NCI-H82 treated with DMSO at 0.1 percent for 48 hours (cell line): ENCODE measurements around the gene PDE1A.
"Not testable (repeated sequence)": the region's sequence is repeated elsewhere in the genome, so short reads cannot be mapped to it uniquely, and the experiment has no call there.

Source experiments
- DNase-seq: peaks from one replicate; lab custom pipeline; 2025; ENCODE audit not compliant: unreplicated experiment; lab: John Stamatoyannopoulos, UW

PDE1A gene

GRCh38 chr2:182281276-182281675 lies 145.6 kb downstream of the PDE1A start:
- DNase-seq: no peak

DNA sequence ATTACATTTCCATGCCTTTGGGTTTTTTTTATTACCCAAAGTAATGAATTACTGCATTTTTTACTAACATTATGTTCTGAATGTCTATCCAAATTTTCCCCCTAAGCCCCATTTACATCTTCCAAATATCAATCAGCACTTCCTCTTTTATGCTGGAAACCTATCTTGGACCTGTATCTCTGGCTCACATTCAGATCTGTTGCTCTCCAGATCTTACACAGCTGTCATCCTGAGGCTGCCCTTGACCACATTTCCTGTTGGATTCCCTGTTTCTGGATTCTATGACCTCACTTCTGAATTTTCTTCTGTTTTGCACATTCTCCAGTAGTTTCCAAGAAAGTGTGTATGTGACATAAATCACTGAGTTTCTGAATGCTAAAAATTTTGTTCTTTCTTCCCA lies 146.7 kb downstream of the PDE1A start:
- no peak for DNase-seq

- DNase-seq: not testable (repeated sequence)
Observed at GRCh38 chr2:182276662-182277061, 150.2 kb downstream of the PDE1A start.

GRCh38 chr2:182267971-182268370 lies 158.9 kb downstream of the PDE1A start:
- no peak for DNase-seq

DNA sequence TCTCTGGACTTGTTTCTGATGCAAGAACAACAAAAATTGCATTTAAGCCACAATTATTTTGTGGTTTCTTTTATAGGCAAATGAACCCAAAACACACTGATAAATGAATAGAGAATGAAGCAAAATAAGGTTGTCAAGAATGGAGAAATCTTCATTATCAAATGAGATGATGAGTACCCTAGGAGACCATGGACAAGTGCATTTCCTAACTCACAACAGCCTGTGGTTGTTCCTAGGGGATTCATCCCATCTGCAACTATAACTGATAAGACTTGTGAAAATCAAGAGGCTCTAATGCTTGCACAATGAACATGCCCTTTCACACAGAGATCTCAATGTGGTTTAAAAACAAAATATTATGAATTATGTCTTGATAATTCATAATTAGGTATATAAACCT lies 159.9 kb downstream of the PDE1A start:
- DNase-seq: no peak

- DNase-seq: no peak
Observed at GRCh38 chr2:182265718-182266117, 161.1 kb downstream of the PDE1A start.

DNA sequence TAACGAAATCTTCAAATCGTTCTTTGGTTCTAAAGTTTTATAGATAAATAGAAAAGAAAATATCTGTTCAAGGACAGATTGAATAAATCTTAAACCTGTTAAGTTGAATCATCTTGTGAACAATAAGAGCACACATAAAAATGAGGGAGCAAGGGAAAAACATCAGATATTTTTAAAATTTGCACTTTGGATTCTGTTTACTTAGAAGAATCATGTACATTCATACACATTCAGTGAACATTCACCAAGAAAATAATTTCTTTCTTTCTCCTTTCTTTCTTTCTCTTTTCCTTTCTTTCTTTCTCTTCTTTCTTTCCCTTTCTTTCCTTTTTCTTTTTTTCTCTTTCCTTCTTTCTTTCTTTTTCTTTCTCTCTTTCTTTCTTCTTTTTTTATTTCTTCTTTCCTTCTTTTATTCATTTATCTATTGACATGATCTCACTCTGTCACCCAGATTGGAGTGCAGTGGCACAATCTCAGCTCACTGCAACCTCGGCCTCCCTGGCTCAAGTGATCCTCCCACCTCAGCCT lies 164.9 kb downstream of the PDE1A start:
- no peak for DNase-seq

DNA sequence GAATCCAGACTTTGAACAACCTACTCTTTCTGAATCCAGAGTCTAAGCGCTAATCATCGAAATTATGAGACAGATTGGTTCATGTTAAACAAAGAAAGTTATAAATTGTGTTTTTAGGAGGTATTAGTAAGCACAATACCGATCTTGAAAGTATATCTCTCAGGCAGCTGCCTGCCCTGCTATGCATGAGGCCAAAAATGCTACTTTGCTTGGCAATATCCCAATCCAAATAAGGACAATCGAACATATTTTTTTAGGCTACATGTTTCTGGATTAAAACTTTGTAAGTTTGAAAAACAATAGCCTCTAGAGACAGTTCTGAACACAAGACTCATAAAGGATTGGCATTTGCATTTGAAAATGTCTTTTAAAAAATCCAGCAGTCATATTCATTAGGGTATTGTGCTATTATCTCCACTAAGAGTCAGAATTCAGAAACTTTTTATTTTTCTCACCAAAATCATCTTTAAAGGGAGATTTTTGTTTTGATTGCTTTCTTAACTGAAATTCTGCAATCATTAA lies 167.1 kb downstream of the PDE1A start:
- no peak for DNase-seq

- no peak for DNase-seq
Observed at GRCh38 chr2:182252534-182252933, 174.3 kb downstream of the PDE1A start.

DNA sequence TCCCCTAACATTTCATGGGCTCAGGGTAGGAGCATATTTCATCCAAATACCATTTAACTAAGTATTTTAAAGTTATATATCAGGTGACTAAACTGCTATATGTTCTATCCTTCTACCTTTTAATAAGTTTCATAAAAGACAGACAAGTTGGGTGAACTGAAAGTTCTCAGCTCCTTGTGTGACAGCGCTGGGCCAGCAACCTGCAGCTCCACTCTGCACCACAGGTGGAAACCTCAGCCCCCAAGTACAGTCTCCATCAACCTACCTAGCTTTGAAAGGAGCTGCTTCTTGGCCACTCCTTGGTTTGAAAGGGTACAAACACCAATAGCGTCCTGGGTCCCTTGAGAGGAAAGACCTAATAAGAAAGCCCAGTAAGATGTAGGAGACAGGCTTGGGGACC lies 177.9 kb downstream of the PDE1A start:
- no peak for DNase-seq

DNA sequence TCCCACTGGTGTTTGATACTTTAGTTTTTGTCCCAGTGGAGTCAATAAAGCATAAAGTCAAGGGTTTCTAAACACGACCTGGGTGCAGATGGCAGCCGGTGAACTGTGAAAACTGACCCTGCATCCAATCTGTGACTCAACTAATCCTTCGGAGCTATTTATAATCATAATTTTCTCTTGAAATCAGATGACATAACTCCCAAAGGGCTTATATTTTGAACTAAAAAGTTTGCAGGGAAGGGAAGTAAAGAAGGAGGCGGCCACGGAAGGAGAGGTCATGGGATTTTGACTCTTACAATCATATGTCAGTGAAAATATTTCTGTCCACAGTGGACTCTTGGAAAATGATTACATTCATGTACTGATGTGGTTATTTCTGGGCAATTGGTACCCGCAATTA lies 178.5 kb downstream of the PDE1A start:
- DNase-seq: no peak

GRCh38 chr2:182247831-182248230 lies 179.0 kb downstream of the PDE1A start:
- no peak for DNase-seq

DNA sequence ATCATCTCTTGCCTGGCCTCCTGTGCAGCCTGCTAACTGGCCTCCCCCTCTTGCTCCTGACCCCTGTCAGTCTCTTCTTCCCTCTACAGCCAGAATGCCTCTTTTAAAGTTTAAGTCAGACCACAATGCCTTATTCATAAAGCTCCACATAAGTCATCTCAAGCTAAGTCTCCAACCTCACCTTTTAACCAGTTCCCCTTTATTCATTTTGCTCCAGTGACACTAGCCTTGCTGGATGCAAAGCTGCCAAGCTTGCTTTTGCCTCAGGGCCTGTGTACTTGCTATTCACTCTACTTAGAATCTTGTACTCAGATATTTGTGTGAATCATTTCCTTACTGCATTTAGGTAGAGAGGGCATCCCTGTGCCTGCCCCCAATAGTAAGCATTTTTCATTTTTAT lies 180.9 kb downstream of the PDE1A start:
- DNase-seq: no peak

- DNase-seq: no peak
Observed at GRCh38 chr2:182242609-182243008, 184.2 kb downstream of the PDE1A start.

DNA sequence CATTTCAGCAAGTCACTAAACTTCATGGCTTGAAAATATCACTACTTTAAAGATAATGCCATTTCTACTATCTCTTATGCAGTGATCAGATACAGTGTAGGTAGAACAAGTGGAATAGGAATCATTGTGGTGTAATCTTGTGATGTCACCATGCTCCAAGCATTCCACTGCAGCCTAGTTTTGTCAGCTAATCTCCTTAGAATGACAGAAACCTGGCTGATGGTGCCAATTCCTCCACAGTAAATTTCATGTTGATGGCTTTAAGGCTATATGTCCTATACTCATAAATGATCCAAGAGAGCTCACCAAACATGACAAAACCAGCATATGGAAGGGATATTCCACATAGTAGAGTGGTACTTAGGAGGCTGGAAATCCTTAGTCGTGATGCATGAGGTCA lies 184.9 kb downstream of the PDE1A start:
- DNase-seq: no peak

GRCh38 chr2:182240862-182241371 lies 185.9 kb downstream of the PDE1A start:
- DNase-seq: no peak

- no peak for DNase-seq
Observed at GRCh38 chr2:182230561-182230960, 196.3 kb downstream of the PDE1A start.

DNA sequence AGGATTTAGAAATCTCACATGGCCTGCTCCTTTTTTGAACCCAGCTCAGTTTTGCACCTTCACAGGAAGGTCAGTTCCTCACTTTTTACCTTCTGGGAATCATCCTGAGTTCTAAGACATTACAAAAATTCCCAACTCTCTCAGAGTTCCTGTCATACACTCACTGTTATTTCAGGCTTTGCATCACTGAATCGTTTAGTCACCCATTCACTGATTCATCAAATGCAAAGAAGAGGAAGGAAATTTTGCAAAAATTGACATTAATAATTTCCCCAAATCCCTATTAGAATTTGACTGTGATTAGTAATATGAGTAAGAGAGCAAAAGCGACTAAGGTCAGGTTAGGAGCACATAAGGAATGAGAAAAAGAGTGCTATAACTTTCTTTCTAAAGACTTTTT lies 197.5 kb downstream of the PDE1A start:
- no peak for DNase-seq

- no peak for DNase-seq
Observed at GRCh38 chr2:182228741-182229140, 198.1 kb downstream of the PDE1A start.

DNA sequence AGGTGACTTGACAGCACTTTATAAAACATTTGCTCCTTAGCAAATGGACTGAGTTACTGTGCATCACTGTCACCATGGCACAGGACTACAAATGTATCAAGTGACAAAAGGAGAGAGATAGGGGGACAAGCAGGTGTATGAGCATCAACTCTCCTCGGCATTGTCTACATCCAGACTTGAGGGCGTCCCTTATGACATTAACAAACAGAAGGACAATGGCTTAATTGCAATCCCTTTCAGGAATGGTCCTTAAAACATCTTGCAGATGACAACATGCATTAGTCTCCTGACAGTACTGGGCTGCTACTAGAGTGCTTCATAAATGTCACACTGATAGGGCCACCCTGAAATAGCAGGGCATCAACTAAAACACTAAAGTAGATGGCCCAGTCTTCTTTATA lies 198.8 kb downstream of the PDE1A start:
- DNase-seq: no peak

DNA sequence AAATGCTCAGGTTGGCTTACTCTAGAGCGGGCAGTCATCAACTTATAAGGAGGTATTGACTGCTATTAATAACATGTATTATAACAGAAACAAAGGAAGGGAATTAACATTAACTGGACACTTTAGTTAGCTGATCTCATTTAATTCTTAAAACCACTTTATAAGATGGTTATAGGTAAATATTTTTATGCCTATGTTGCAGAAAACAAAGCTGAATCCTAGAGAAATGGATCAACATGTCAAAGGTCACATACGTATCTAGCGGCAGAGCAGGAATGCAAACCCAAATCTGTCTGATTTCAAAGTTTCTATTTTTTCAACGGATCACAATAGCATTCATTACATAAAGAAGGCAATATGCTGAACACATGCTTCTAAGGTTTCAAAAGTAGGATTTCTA lies 200.0 kb downstream of the PDE1A start:
- no peak for DNase-seq

GRCh38 chr2:182224669-182225068 lies 202.2 kb downstream of the PDE1A start:
- DNase-seq: no peak

- no peak for DNase-seq
Observed at GRCh38 chr2:182220998-182221397, 205.8 kb downstream of the PDE1A start.
